Stimulated activated CD4-positive, alpha-beta T cell treated with anti-CD3 and anti-CD28 coated beads, Interleukin-15, amount 100 ng/mL, for 1 hour (primary cell): Measurements from ENCODE around the gene CLTRN.
"Not testable (repeated sequence)": the region's sequence is repeated elsewhere in the genome, so short reads cannot be mapped to it uniquely, and the experiment has no call there.

Source experiments
- DNase-seq, 2 donors: peaks; one replicate each; pipeline ENCODE4 v3.0.0-alpha.2; 2020; ENCODE audit warnings: low read depth in 1 of 2, low spot score in 1 of 2

The CLTRN gene

DNA sequence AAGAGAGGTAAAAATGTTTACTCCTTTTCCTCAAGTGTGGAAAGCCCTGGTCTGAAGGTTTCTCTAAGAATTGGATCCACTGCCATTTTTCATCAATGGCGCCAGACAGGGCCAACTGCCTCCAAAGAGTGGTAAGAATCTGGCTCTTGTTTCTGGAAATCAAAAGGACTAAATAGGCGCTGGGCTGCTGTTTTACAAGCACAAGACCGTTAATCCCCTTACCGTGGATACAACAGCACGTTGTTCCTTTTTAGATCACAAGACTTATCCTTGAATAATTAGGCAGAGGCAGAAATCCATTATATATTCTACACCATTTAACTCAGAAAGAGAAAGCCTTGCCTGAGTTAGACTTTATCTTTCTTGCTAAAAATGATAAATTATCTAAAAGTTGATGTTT lies 10.6 kb downstream of the CLTRN start:
- no peak for DNase-seq

DNA sequence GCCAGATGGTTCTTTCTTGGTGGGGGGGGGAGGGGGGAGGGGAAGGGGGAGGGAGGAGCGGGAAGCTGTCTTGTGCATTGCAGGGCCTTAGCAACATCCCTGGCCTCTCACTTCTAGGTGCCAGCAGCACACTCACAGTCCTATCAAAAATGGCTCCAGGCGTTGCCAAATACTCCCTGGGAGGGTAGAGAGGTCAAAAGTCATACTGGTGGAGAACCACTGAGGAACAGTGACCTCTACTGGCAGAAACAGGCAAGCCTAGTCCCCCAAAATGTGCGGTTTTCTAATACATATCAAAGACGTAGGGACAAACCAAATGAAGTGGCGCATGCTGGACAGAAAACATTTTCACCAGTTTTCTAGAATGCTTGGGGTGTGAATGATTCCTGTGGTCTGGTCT lies 17.1 kb downstream of the CLTRN start:
- not testable (repeated sequence) for DNase-seq

DNA sequence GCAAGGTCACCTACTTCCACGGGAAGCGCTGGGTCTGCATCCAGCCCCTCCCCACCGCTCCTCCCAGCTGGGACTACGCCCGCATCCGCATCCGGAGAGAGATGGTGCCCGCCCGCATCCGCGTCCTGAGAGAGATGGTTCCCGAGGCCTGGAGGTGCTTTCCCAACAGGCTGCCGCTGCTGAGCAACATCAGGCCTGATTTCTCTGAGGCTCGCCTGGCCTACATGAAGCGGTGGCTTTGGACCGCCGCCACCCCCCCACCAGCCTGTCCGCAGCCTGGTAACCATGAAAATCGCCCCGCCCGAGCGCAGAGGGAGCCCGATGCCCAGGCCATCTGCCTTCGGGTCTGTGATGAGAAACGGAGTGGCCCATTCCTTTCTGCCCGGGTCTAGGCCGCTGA lies 18.1 kb downstream of the CLTRN start:
- no peak for DNase-seq

DNA sequence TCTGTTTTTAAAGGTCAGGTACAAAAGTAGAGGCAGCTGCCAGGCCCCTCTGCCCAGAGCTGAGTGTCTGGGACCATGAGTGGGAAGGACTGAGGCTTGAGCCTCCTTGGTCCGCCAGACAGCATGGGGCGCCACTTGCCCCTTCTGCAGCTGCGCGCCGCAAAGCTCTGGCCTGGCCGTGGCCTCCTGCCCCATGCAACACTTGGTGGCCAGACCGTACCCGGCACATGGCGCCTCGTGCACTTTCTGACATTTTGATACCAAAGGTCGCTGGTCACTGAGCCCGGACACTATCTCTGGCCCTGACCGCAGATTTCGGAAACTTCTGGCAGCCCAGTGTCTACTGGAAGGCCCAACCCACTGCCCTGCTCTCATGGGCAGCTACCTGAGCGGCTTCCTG lies 18.6 kb downstream of the CLTRN start:
- no peak for DNase-seq

DNA sequence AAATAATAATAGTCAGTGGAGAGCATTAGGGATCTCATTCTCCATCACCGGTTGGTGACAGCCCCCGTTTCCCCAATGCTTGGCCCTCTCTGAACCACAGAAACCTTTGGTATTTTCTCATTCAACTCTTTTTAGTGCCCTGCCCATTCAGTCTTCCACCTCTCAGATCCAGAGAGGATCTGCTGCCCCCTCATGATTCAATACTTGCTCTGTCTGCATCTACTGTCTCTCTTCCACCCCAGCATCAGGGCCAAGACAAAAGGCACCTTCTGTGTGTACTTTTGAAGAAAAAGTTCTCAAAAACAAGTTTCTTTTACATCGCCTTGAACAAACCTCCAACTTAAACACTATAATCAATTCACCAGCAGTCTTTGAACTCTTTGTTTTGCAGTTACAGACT lies 19.3 kb downstream of the CLTRN start:
- no peak for DNase-seq

DNA sequence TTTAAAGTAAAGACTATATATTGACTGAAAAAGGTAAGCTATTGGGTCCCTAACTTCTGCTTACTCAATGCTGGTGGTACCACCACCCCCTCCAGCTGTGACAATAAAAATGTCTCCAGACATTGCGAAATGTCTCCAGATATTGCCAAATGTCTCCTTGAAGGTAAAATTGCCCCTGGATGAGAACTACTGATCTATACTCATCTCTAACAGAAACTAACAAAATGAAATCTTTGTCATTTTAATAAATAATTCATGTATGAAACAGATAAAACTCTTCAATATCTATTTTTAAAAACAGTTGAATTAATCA lies 20.1 kb downstream of the CLTRN start:
- no peak for DNase-seq

DNA sequence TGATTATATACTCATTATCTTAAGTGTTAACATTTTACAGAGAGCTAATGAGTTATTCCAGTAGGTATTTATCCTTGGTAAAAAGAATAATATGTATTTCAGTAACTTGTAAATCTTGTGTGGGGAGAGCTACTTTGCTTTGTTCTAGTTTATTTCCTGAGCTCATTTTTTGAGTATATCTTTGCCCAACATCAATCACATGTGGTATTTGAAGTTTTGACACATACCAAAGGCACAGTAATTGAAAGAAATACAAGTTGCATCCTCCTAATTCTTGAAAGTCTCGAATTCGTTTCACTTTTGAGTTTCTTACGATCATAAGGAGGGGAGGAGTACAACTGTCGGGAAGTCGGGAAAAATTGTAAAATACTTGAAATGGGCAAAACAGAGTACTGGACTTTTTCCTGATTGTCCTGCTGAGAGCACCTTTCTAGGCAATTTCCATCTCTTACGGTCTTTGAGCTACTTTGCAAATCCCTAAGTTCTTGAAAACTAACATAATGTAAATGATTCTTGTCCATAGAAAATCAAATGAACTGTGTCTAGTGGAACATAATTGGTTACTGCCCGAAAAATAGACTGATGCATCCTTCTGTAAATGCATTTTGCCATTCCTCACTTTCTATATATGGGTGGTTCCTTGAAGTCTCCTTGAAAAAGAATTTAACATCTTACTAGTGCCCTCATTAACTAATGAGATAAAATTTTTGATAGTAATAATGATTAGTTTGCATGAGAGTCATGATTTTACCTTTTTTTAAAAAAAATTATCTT lies 20.6 kb downstream of the CLTRN start:
- DNase-seq: no peak

DNA sequence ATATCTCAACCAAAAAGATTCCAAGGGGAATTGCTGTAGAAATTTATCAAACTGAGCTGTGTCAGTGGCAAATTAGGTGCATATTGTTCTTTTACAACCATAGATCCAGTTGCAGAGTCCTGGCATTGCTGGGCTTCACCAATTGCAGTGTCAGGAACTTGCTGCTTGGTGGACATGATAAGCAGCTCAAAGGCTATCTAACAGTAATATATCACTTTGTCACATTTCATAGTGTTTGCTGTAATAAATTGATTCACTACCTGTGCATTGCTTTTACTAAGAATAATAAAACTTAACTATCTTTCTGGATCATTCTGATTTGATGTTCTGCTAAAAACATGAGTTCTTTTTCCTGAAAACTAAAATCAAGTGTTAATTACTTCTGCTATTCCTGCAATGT lies 33.0 kb downstream of the CLTRN start:
- DNase-seq: no peak

DNA sequence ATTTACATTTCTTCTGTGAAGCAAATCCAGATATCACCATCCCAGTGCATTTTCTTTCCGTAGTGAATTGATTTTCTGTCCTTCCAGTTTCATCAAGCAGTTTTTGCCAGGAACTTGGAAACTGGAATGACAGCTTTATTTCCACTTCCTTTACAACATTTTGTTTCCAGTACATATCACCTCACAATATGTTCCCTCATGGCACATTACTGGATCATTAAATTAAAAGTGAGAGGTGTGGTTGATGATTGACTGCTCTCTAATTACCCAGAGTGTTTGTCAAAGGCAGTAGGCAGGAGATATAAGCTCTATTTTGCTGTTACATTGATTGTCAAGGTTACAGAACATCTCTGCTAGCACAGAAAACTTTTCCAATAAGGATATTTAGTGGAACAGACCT lies 41.6 kb downstream of the CLTRN start:
- DNase-seq: no peak

DNA sequence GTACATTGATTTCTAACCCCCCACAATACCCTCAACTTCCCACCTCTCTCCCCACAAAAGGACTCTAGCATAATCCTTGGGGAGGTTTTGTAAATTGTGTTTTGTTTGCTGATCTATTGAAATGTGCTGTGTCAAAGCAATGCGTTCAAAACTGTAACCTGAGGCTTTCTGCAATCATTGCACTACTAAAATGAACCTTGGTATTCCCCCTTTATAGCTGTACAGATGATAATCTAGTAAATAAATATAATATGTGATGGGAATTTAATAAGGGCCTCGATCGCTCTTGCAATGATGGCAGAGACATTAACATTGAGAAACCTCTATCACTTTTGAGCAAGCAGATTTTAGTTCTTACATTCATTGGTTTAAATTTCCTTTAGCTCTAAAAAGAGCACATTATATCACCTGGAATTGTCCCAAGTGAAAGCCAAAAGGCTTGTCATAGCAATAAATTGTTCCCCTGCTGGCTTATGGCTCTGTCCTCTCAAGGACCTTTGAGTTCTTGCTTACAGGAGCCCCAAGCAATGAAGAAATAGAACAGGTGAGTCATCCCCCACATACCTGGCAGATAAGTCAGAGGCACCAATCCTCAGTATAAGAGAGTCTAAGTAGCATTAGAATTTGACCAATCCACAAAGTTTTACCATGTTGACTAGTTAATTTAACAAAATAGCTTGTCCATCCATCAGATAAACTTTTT lies 45.4 kb downstream of the CLTRN start:
- no peak for DNase-seq

DNA sequence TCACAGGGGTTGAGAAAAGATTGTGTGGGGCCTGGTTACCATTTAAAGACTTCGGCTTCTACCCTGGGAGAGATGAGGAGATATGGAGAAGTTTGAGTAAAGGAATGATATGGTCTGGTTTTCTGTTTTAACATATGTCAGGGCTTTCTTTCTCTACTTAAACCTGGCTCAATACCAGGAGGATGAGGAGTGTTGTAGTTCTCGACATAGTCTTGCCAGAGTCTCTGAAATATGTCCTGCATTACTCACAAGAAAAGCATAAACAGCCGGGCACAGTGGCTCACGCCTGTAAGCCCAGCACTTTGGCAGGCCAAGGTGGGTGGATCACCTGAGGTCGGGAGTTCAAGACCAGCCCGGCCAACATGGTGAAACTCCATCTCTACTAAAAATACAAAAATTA lies 47.5 kb downstream of the CLTRN start:
- DNase-seq: no peak

DNA sequence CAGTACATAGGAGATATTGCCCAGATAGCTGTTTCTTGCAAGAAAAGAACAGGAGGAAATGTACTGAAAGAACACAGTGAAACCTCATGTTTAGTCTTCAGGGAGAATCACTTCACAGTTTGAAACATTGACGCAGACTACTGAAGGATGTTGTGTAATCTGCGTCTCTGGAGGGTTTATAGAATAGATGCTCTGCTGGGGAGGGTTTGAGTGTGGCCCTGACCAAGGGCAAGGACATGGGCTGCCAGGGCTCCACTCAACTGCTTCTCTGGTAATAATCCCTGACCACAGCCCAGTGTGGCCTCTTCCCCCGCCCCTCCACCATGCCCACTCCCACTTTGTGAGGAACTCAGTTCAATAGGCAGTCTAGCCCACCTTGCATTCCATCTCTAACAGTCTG lies 48.1 kb downstream of the CLTRN start:
- DNase-seq: no peak

DNA sequence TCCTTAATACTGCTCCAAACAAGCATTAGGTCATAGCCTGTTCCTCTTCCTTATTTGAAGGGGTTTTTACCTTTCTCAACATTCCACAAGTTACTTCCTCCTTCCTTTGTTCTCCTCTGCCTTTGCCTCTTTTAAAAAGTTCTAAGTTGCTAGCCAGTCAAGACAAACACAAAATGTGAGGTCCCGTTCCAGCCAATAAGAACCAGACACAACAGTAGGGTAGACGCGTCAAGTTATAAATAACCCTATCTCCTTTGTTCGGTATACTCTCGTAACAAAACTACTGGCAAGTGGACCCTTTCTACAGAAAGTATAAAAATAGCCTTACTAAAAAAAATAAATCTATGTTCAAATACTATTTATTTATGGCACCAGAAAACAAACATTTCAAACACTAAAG lies 57.5 kb downstream of the CLTRN start:
- no peak for DNase-seq

DNA sequence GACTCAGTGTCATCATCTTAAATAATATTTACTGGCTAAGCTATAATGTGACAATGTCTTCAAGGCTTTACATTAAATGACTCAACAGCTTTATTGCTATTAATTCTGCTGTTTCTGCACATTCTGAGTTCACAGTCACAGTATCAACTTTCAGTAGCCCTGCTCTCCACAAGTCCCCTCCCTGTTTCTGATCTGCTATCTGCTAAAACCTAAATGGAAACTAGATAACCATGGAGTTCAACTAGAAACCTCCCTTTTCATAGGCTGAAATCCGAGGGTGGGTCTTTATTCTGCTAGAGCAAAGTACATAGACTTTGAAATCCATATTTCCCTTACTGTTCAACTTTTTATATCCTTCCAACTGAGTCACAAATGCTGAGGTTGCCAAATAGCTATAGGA lies 58.5 kb downstream of the CLTRN start:
- no peak for DNase-seq

DNA sequence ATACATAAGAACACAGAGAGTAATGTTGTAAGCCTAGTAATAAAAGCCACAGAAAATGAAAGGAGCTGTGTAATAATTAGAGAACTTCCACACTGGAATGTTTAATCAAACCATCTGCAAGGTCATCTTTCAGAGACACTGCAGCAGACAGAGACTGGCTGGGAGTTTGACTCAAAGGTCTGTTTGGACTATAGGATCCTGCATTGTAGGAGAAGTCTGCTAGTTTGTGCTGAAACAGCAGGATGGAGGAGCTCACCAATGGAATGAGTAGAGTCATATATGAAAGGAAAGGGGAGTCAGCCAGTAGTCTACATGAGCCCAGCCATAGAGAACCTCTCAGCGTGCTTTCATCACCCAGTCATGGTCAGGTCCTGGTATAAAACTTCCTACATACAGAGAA lies 59.4 kb downstream of the CLTRN start:
- no peak for DNase-seq

DNA sequence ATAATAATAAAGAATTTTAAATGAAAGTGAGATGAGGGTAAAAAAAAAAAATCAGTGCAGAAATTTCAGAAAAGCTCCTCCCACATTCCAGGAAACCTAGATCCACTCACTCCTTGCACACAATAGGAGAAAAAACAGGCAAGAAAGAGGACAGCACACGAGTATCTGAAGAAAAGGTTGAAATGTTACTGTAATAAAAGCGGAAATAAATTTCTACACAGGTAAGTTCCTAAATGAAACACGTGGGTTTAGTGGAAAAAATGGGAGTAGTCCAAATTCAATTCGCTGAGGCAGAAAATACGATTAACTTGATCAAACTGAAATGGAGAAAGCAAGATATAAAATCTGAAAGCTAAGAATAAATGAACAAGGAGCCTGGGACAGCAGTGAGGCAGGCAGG lies 61.8 kb downstream of the CLTRN start:
- DNase-seq: no peak

DNA sequence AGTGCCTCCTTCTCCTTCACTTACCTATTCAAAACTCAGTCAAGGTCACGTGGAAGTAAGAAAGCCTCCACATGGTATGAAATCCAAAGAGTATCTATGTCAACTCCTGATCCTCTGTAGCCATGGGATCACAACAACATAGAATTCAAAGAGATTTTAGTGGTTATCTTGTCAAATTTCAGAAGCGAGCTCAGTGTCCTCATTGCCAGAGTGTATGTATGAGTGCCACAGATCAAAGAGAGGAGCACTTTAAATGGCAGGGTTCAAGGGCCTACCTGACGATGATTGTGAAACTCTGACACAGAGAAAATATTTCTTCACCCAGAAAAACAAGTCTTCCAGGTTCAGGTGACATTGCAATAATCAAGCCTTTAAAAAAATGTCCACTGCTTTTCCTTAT lies 62.7 kb downstream of the CLTRN start:
- DNase-seq: no peak

DNA sequence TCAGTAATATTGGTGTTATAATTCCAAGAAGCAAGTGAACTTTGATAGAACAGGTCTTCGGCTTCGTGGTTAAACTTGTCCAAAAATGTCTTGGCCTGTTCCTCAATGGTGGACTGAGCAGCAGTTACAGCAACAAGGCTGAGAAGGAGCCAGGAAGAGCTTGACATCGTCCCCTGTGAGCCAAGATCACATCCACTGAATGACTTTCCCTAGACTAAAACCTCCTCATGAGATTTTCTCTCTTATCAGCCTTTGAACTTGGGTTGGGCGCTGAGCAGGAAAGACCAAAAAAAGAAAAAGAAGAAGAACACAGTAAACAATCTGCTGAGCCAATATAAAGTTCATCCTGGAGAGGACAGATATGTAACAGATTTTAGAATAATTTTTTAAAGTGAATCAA lies 63.9 kb downstream of the CLTRN start, which contains the start of gene ACE2:
TSS of gene ACE2 (minus strand) at position 216 of the 400 bp plus-strand sequence. CDS start at position 167, 49 bp downstream.
- no peak for DNase-seq

DNA sequence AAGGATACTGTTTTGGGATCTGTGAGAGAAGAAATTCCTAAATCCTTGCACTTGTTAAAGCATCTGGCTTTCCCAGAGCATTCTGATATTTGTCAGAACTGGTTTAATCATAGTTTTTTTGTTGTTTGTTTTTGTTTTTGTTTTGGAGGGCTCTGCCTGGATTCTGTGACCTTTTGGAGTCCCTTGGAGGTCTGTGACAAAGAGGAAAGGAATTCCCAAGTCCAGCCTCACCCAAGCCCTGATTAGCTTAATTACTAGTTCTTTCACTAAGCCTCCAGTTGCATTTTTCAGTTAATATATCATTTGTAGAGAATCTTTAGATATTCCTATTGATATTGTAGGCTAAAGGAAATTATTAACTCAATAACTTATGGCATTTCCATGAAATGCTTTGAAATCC lies 64.6 kb downstream of the CLTRN start:
- DNase-seq: no peak

DNA sequence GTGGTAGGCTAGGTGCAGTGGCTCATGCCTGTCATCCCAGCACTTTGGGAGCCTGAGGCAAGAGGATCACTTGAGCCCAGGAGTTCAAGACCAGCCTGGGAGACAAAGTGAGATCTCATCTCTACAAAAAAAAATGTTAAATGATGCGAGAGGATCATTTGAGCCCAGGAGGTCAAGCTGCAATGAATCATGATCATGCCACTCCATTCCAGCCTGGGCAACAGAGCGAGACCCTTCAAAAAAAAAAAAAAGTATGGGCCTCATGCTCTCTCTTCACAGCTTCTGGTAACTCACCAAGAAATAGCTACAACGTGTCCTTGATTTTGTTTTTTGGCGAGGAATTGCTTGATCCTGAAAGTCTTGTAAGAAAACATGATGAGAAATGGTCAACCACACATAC lies 65.1 kb downstream of the CLTRN start:
- no peak for DNase-seq

DNA sequence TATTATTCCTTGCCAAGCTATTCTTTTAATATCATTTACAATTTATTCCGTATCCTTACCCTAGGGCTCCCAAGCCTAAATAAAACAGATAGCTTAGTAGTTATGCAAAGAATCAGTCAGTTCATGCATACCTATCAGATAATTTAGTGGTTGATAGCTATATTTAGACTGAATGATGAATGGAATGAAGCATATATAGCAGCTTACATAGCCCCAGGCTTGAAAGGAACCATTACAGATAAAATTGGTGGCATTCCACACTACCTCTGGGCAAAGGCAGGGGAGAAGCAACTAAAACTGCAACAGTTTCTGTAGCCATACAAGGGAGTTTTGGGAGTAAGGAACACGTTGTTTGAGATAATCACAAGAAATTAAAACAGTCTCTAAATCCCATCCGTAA lies 66.6 kb downstream of the CLTRN start:
- DNase-seq: no peak

DNA sequence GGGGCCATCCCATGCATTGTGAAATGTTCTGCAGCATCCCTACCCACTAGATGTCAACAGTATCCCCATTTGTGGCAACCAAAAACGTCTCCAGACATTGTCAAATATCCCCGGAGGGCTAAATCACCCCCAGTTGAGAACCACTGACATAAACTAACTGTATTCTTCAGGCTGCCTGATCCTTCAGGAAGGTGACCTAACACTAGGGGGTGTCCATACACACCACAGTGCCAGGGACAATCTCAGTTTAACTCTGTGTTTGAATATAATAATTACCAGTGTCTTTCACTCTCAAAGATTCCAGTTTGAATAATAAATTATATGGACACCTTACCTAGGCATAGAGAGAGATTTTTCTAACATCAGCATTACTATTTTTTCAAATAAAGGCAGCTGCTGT lies 70.2 kb downstream of the CLTRN start:
- DNase-seq: no peak
